DND-41 (cell line): ENCODE measurements around the gene CPM.
A peak's percentile ranks its signal among the peaks of the same experiment; 100 is the strongest.

Source experiments
- ATAC-seq: fragments of 200-7000 bp; cut with Tn5 transposase; 3 replicates; pipeline ENCODE4 v1.9.1; 2021; ENCODE audit warnings: low read depth; ENCODE audit not compliant: insufficient read depth
- DNase-seq: peaks from one replicate; pipeline ENCODE4 v3.0.0-alpha.2; 2020
- H2AFZ ChIP-seq: 2 replicates; pipeline ENCODE4 v1.6.0; 2012; ENCODE audit warnings: low read depth, low read length
- H3K27ac ChIP-seq: 2 replicates; pipeline ENCODE4 v1.5.1; 2012; ENCODE audit warnings: low read length, inconsistent platforms
- H3K27me3 ChIP-seq: fragments of 200-600 bp; sonication (generic); 2 replicates; pipeline ENCODE4 v1.6.0; 2012; ENCODE audit warnings: low read length, mild to moderate bottlenecking, inconsistent platforms; ENCODE audit not compliant: insufficient read depth, poor library complexity
- H3K36me3 ChIP-seq: 2 replicates; pipeline ENCODE4 v1.5.1; 2012; ENCODE audit warnings: low read length, inconsistent platforms; ENCODE audit not compliant: insufficient read depth
- H3K4me1 ChIP-seq: 2 replicates; pipeline ENCODE4 v1.5.1; 2012; ENCODE audit warnings: mild to moderate bottlenecking, low read length; ENCODE audit not compliant: insufficient read depth
- H3K4me2 ChIP-seq: 2 replicates; pipeline ENCODE4 v1.6.0; 2012; ENCODE audit warnings: mild to moderate bottlenecking, moderate library complexity, low read length, inconsistent platforms; ENCODE audit not compliant: insufficient read depth
- H3K4me3 ChIP-seq, 2 experiments: fragments of 200-600 bp in 1 of 2; shearing (Covaris generic) in 1 of 2; 2 replicates each; pipeline ENCODE4 v1.5.1; 2012 to 2016; ENCODE audit warnings: inconsistent platforms in 2 of 2, low read length in 2 of 2, mild to moderate bottlenecking in 2 of 2, low read depth in 1 of 2, moderate library complexity in 1 of 2
- H3K79me2 ChIP-seq: 2 replicates; pipeline ENCODE4 v1.6.0; 2012; ENCODE audit warnings: low read length, inconsistent platforms; ENCODE audit not compliant: insufficient read depth
- H3K9ac ChIP-seq: 2 replicates; pipeline ENCODE4 v1.6.0; 2012; ENCODE audit warnings: low read depth, mild to moderate bottlenecking, inconsistent platforms, low read length, moderate library complexity
- H3K9me3 ChIP-seq: 2 replicates; pipeline ENCODE4 v1.5.1; 2012; ENCODE audit warnings: low read length, moderate library complexity, mild to moderate bottlenecking, inconsistent platforms; ENCODE audit not compliant: insufficient read depth, severe bottlenecking
- H4K20me1 ChIP-seq: 2 replicates; pipeline ENCODE4 v1.6.0; 2012; ENCODE audit warnings: low read length; ENCODE audit not compliant: insufficient read depth
- EZH2 ChIP-seq: IDR thresholded peaks from 3 replicates; pipeline ENCODE4 v1.6.1; 2012; ENCODE audit warnings: borderline replicate concordance, low read depth, mild to moderate bottlenecking, moderate library complexity, low read length, inconsistent platforms; ENCODE audit not compliant: severe bottlenecking
- TF ChIP-seq, protein P1 (sequence below): IDR thresholded peaks from 2 replicates; pipeline ENCODE4 v1.5.1; 2012; ENCODE audit warnings: borderline replicate concordance, low read length, moderate library complexity, mild to moderate bottlenecking; ENCODE audit not compliant: poor library complexity, severe bottlenecking; ENCODE audit errors: extremely low read depth

Gene CPM

GRCh38 chr12:68815232-68815927 lies 117.6 kb downstream of the CPM start:
- no peak for ATAC-seq
- H3K4me1 ChIP-seq = peaks cover 27% of the 10 kb centered on the region; the same call in 1 of the 2 replicates
- H3K4me3 ChIP-seq = no peak overlapping the region
- no peaks in the 10 kb centered on the region for H3K9me3 ChIP-seq
- H3K36me3 ChIP-seq = peaks cover 87% of the 10 kb centered on the region
- H3K27me3 ChIP-seq = no peaks in the 10 kb centered on the region
- no peak overlapping the region for H3K27ac ChIP-seq
- no peak for DNase-seq
- H4K20me1 ChIP-seq = peaks cover 21% of the 10 kb centered on the region; the same call in 1 of the 2 replicates
- no peak overlapping the region for H3K9ac ChIP-seq
- no peak for TF ChIP-seq EZH2
- TF ChIP-seq, protein P1, sequence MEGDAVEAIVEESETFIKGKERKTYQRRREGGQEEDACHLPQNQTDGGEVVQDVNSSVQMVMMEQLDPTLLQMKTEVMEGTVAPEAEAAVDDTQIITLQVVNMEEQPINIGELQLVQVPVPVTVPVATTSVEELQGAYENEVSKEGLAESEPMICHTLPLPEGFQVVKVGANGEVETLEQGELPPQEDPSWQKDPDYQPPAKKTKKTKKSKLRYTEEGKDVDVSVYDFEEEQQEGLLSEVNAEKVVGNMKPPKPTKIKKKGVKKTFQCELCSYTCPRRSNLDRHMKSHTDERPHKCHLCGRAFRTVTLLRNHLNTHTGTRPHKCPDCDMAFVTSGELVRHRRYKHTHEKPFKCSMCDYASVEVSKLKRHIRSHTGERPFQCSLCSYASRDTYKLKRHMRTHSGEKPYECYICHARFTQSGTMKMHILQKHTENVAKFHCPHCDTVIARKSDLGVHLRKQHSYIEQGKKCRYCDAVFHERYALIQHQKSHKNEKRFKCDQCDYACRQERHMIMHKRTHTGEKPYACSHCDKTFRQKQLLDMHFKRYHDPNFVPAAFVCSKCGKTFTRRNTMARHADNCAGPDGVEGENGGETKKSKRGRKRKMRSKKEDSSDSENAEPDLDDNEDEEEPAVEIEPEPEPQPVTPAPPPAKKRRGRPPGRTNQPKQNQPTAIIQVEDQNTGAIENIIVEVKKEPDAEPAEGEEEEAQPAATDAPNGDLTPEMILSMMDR = no peak
- H3K4me2 ChIP-seq = peak overlapping the region; percentile 23; the same call in 1 of the 2 replicates
- H3K79me2 ChIP-seq = peaks cover 89% of the 10 kb centered on the region
- no peak overlapping the region for H2AFZ ChIP-seq

- DNase-seq = no peak
- no peak for ATAC-seq
- Histone ChIP-seq H2AFZ (no peak overlapping the region), H4K20me1 (peaks cover 21% of the 10 kb centered on the region; the same call in 1 of the 2 replicates), H3K9ac (no peak overlapping the region), H3K4me3 (no peak overlapping the region), H3K79me2 (peaks cover 91% of the 10 kb centered on the region), H3K27ac (no peak overlapping the region), H3K36me3 (peaks cover 85% of the 10 kb centered on the region), H3K4me2 (peak overlapping the region; percentile 30; the same call in 1 of the 2 replicates), H3K9me3 (no peaks in the 10 kb centered on the region), H3K4me1 (peaks cover 33% of the 10 kb centered on the region), H3K27me3 (no peaks in the 10 kb centered on the region)
- no peak for TF ChIP-seq EZH2
- TF ChIP-seq, protein P1 = no peak
Observed at GRCh38 chr12:68814490-68815231, 118.3 kb downstream of the CPM start.

DNA sequence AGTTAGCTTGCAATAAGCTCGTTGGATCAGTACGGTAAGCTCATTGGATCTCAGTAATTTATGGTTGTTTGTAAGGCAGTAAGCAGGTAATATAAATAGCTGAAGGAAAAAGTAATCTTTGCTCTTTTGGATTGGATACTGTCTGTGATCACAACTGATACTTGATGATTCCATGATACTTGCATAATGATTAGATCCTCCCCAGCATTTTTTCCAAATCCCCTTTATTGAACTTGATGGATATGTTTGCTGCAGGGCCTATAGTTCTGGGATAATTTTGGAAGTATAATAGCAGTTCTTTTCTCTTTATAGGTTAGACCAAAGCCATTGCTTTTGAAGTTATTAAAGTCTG lies 119.8 kb downstream of the CPM start:
- ATAC-seq (no peak), DNase-seq (no peak)
- Histone ChIP-seq H4K20me1 (peaks cover 25% of the 10 kb centered on the region; the same call in 1 of the 2 replicates), H2AFZ (no peak overlapping the region), H3K79me2 (peaks cover 95% of the 10 kb centered on the region), H3K4me1 (peaks cover 42% of the 10 kb centered on the region), H3K4me3 (no peak overlapping the region), H3K9ac (no peak overlapping the region), H3K27me3 (no peaks in the 10 kb centered on the region), H3K27ac (no peak overlapping the region), H3K9me3 (no peaks in the 10 kb centered on the region), H3K4me2 (peak overlapping the region; percentile 25; the same call in 1 of the 2 replicates), H3K36me3 (peaks cover 84% of the 10 kb centered on the region)
- TF ChIP-seq, protein P1 = no peak
- no peak for TF ChIP-seq EZH2
